Vagina (tissue), 2 donors: ENCODE results near the gene ARPP21.

ENCODE experiments used
- CTCF ChIP-seq, 3 experiments: fragments of 450-650 bp in 2 of 3; fragments of 200-600 bp in 1 of 3; sonication (generic) in 1 of 3; IDR thresholded peaks; one replicate each; pipeline ENCODE4 v1.5.1; 2017 to 2019; ENCODE audit warnings: antibody characterized with exemption in 3 of 3, mild to moderate bottlenecking in 2 of 3, moderate library complexity in 2 of 3
- POLR2A ChIP-seq, 2 donors: fragments of 450-650 bp; IDR thresholded peaks; one replicate each; pipeline ENCODE4 v1.6.1; 2017; ENCODE audit warnings: antibody characterized with exemption in 2 of 2, mild to moderate bottlenecking in 2 of 2, moderate library complexity in 2 of 2
- POLR2AphosphoS5 ChIP-seq, 2 donors: sonication (generic); formaldehyde crosslinking; IDR thresholded peaks; one replicate each; pipeline ENCODE4 v1.9.0; 2017; ENCODE audit warnings: antibody characterized with exemption in 2 of 2, mild to moderate bottlenecking in 2 of 2, low read depth in 1 of 2; ENCODE audit not compliant: insufficient read depth in 1 of 2

DNA sequence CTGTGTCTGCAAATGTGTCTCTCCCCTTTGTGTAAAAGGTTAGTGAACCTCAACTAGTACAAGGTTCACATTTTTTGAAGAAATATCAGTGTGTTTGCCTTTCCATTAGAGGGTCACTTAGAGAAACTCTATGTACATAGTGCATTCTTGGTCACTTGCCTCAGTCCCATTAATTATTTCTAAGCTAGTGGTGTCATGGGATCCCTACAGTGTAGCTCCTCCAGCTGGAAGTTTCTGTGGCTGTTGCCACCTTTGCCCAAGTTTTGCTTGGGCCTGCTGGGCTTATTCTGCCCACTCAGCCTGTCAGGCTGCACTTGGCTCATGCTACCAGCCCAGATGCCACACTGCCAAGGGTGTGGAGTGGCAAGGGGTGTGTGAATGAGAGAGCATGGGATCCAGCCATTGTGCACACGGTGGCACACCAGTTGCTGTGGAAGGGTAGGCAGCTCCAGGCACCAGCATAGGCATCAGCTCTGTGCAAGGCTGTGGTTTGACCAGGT, 161.7 kb downstream of the ARPP21 start:
- TF ChIP-seq CTCF (IDR thresholded peaks at IDR 0.05) (no peak), POLR2A (IDR thresholded peaks at IDR 0.05) (no peak), POLR2AphosphoS5 (IDR thresholded peaks at IDR 0.05; ENCODE audit: insufficient read depth in 1 of 2, low read depth in 1 of 2) (no peak)
